ENCODE results near the gene SECISBP2L. TPM values are rescaled to one million over a fixed set of nuclear protein-coding genes. Genes with fewer than 3 reads are reported as not detected.
A peak's percentile ranks its signal among the peaks of the same experiment; 100 is the strongest.

The SECISBP2L gene
- total and polyA plus RNA-seq, 5 donors, result 9.1 to 36.9 (median 34.3) TPM

DNA sequence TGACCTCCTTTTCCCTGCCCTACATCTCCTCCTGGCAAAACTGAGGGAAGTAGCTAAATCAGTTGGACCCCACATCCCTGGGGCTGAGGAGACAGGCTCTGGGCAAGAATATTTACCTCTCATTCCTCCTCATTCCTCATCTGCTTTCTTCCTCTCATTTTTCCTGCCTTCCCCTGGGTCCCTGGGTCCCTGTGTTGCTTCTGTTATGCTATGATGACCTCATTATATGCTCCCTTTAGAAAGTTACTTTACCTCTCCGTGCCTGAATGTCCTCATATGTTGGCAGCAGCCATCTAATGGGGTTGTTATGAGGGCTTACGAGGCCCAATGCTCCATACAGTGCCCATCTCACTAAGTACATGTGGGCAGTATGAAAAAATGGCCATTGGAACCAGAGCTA, 81.3 kb downstream of the SECISBP2L start:
- H3K27me3 ChIP-seq (ENCODE audit: control insufficient read depth, insufficient read depth), result no peaks in the 10 kb centered on the region
- no peak overlapping the region for H3K4me3 ChIP-seq (ENCODE audit: low read length)
- no peaks in the 10 kb centered on the region for H3K9me3 ChIP-seq (ENCODE audit: control insufficient read depth, low read length)
- DNase-seq, result no peak
- H3K27ac ChIP-seq (ENCODE audit: low read length), result no peak overlapping the region
- intact Hi-C loops (cut with DNase I), result loop anchor here in 2 of 4 donors (5.0 to 10.0 kb wide), 2 partner anchors 88 to 100 kb away; partner anchors contain the start of gene EID1 (in 1 of the 2)
- WGBS, result 90% methylated on average over 2 of the region's 2 CpGs
- no peaks in the 10 kb centered on the region for H3K4me1 ChIP-seq (ENCODE audit: control insufficient read depth, insufficient read depth, low read length)
- ATAC-seq, result no peak

DNA sequence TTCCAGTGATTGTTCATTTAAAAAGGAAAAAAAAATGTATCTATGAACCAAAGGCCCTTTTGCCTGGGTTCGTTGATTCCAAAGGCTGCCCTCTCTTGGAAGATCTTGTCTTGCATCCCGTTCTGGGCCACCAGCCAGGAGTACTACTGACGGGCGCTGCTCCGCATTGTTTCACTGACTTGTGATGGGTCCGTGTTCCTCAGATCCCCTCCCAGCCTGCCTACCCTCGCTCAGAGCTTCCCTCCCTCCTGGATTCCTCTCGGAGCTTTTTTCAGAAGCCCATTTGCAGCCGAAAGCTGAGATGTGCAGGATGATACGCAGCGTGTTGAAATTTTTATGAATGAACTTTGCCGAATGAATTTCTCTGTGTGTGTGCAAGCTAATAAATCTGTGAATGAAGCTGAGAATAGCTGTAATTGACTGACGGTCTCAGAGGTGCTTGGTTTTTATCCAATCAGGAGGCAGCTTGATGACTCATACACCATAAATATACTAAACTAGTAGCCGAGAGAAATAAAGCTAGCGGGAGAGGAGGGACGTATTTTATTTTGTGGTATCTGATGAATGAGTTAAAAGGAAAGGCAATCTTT, 82.6 kb downstream of the SECISBP2L start, which contains the start of gene SHC4:
SHC4 (minus strand) TSS at position 396 of the 590 bp plus-strand sequence. CDS start 904 bp downstream, outside the sequence.
- Histone ChIP-seq H3K4me3 (ENCODE audit: low read length) (peak within 1 kb of the TSS; percentile 69), H3K9me3 (ENCODE audit: control insufficient read depth, low read length) (no peaks in the 10 kb centered on the region), H3K4me1 (ENCODE audit: control insufficient read depth, insufficient read depth, low read length) (no peaks in the 10 kb centered on the region), H3K27me3 (ENCODE audit: control insufficient read depth, insufficient read depth) (no peaks in the 10 kb centered on the region), H3K27ac (ENCODE audit: low read length) (peak within 1 kb of the TSS; percentile 37)
- DNase-seq, result peak; percentile 79 to 90 (median 81)
- WGBS, result under 1% methylated on average over 16 of the region's 16 CpGs
- intact Hi-C loops (cut with DNase I), result loop anchor here in 2 of 4 donors (5.0 to 10.0 kb wide), 2 partner anchors 86 to 99 kb away; partner anchors contain the start of gene EID1 (in 1 of the 2)
- ATAC-seq, result peak; percentile 80 to 86

- 7% methylated on average over 54 of the region's 54 CpGs for WGBS
- no peaks in the 10 kb centered on the region for H3K9me3 ChIP-seq (ENCODE audit: control insufficient read depth, low read length)
- intact Hi-C loops (cut with DNase I), result loop anchor here in 2 of 4 donors (5.0 to 10.0 kb wide), 2 partner anchors 86 to 98 kb away; partner anchors contain the start of gene EID1 (in 1 of the 2)
- no peaks in the 10 kb centered on the region for H3K4me1 ChIP-seq (ENCODE audit: control insufficient read depth, insufficient read depth, low read length)
- peak overlapping the region; percentile 69 for H3K4me3 ChIP-seq (ENCODE audit: low read length)
- peak overlapping the region; percentile 10 for H3K27ac ChIP-seq (ENCODE audit: low read length)
- DNase-seq (peak; percentile 45 to 82 (median 69)), ATAC-seq (peak; percentile 77 to 81)
- no peaks in the 10 kb centered on the region for H3K27me3 ChIP-seq (ENCODE audit: control insufficient read depth, insufficient read depth)
Measured at GRCh38 chr15:48962662-48963523, 83.4 kb downstream of the SECISBP2L start.

- H3K4me3 ChIP-seq (ENCODE audit: low read length), result no peak overlapping the region
- DNase-seq, result no peak
- no peaks in the 10 kb centered on the region for H3K9me3 ChIP-seq (ENCODE audit: control insufficient read depth, low read length)
- no peaks in the 10 kb centered on the region for H3K27me3 ChIP-seq (ENCODE audit: control insufficient read depth, insufficient read depth)
- no peak for ATAC-seq
- WGBS, result 86% methylated on average over 3 of the region's 3 CpGs
- intact Hi-C loops (cut with DNase I), result no loop called here
- H3K27ac ChIP-seq (ENCODE audit: low read length), result no peak overlapping the region
- no peaks in the 10 kb centered on the region for H3K4me1 ChIP-seq (ENCODE audit: control insufficient read depth, insufficient read depth, low read length)
Measured at GRCh38 chr15:48955967-48956366, 90.3 kb downstream of the SECISBP2L start.

DNA sequence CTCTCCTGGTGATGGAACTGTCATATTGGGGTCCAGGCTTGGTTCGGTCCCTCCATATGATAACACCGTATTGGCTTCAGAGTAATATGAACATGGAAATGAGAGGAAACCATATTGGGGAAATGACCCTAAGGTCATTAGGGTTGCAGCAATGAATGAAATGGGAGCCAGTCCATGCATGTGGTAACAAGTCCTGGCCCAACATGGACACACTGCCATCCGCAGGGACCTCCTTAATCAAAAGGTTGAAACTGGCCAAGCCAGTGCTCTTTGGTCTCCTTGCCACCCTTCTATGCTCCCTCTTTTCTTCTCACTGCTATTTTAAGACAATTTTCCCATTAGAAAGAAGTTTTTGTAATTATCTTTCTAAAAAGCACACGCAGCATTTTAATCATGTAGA, 90.9 kb downstream of the SECISBP2L start:
- no peak overlapping the region for H3K4me3 ChIP-seq (ENCODE audit: low read length)
- WGBS, result 90% methylated on average over 4 of the region's 4 CpGs
- H3K27ac ChIP-seq (ENCODE audit: low read length), result no peak overlapping the region
- H3K27me3 ChIP-seq (ENCODE audit: control insufficient read depth, insufficient read depth), result no peaks in the 10 kb centered on the region
- DNase-seq (no peak), ATAC-seq (no peak)
- intact Hi-C loops (cut with DNase I), result no loop called here
- no peaks in the 10 kb centered on the region for H3K9me3 ChIP-seq (ENCODE audit: control insufficient read depth, low read length)
- no peaks in the 10 kb centered on the region for H3K4me1 ChIP-seq (ENCODE audit: control insufficient read depth, insufficient read depth, low read length)

DNA sequence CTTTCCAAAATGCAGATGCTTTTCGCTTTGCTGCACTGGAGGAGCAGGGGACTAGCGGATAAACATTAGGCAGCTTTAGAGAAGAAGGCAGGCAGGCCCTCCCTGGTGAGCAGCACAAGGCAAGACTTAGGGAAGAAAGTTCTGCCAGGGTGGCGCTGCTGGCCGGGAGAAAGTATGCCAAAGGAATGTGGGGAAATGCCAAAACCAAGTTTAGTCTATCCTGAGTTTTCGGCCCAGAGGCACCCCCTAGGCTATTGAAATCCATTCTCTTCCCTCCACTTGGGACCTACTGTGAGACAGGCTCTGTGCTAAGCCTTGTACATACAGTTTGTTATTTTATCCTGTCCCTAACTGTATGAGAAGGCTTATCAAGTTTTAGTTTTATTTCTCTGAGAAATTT, 91.7 kb downstream of the SECISBP2L start:
- intact Hi-C loops (cut with DNase I), result no loop called here
- WGBS, result 61% methylated on average over 5 of the region's 5 CpGs
- Histone ChIP-seq H3K9me3 (ENCODE audit: control insufficient read depth, low read length) (no peaks in the 10 kb centered on the region), H3K4me1 (ENCODE audit: control insufficient read depth, insufficient read depth, low read length) (no peaks in the 10 kb centered on the region), H3K4me3 (ENCODE audit: low read length) (no peak overlapping the region), H3K27me3 (ENCODE audit: control insufficient read depth, insufficient read depth) (no peaks in the 10 kb centered on the region), H3K27ac (ENCODE audit: low read length) (no peak overlapping the region)
- DNase-seq, result peak in 1 of 3 donors; percentile 50
- ATAC-seq, result peak in 1 of 2 donors; percentile 70

DNA sequence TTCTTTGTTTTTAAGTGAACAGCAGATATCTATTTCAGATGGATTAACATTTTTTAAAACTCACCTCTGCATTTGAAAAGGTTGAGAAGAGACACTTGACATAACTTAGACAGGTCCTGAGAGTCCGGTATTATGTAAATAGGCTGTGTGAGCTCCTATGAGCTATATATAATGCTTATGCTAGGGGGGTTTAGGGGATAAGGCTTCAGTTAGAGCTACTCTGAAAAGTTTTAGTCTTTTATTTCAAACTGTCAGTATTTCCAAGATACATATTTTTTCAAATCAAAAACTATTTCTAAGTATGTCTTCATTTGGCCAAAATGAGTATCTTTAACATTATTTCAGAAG, 99.4 kb downstream of the SECISBP2L start:
- no peak for DNase-seq
- no peak for ATAC-seq
- H3K27me3 ChIP-seq (ENCODE audit: control insufficient read depth, insufficient read depth), result no peaks in the 10 kb centered on the region
- no peak overlapping the region for H3K4me3 ChIP-seq (ENCODE audit: low read length)
- H3K4me1 ChIP-seq (ENCODE audit: control insufficient read depth, insufficient read depth, low read length), result peaks cover 2% of the 10 kb centered on the region
- WGBS, result 58% methylated on average over 1 of the region's 1 CpG
- H3K27ac ChIP-seq (ENCODE audit: low read length), result peak overlapping the region; percentile 17
- no peaks in the 10 kb centered on the region for H3K9me3 ChIP-seq (ENCODE audit: control insufficient read depth, low read length)
- intact Hi-C loops (cut with DNase I), result no loop called here

GRCh38 chr15:48946074-48946839, 100.0 kb downstream of the SECISBP2L start:
- no peak for DNase-seq
- Histone ChIP-seq H3K4me1 (ENCODE audit: control insufficient read depth, insufficient read depth, low read length) (peaks cover 2% of the 10 kb centered on the region), H3K9me3 (ENCODE audit: control insufficient read depth, low read length) (no peaks in the 10 kb centered on the region), H3K4me3 (ENCODE audit: low read length) (no peak overlapping the region), H3K27ac (ENCODE audit: low read length) (peak overlapping the region; percentile 79), H3K27me3 (ENCODE audit: control insufficient read depth, insufficient read depth) (no peaks in the 10 kb centered on the region)
- intact Hi-C loops (cut with DNase I), result no loop called here
- 28% methylated on average over 5 of the region's 5 CpGs for WGBS
- ATAC-seq, result peak; percentile 80

- H3K27ac ChIP-seq (ENCODE audit: low read length), result no peak overlapping the region
- 71% methylated on average over 2 of the region's 2 CpGs for WGBS
- intact Hi-C loops (cut with DNase I), result no loop called here
Measured at GRCh38 chr15:48945386-48945785, 100.9 kb downstream of the SECISBP2L start.

DNA sequence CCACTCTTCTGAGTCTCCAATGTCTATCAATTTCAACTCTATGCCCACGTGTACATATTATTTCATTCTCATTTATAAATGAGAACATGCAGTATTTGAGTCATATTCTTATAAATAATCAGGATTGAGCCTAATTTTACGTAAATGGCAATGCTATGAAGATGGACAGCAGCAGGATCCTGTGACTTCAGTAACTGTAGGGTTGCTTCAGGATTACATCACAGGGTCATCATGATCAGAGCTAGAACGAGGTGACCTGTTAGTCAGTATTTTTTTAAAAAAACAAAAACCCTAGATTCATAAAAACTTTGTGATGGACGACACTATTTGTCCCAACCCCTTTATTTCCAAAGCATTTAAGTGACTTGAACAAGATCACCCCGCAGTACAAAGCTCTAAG, 104.3 kb downstream of the SECISBP2L start:
- Histone ChIP-seq H3K4me3 (ENCODE audit: low read length) (no peak overlapping the region), H3K4me1 (ENCODE audit: control insufficient read depth, insufficient read depth, low read length) (peaks cover 2% of the 10 kb centered on the region), H3K9me3 (ENCODE audit: control insufficient read depth, low read length) (no peaks in the 10 kb centered on the region), H3K27ac (ENCODE audit: low read length) (no peak overlapping the region), H3K27me3 (ENCODE audit: control insufficient read depth, insufficient read depth) (no peaks in the 10 kb centered on the region)
- DNase-seq (no peak), ATAC-seq (no peak)
- intact Hi-C loops (cut with DNase I), result no loop called here
- WGBS, result 77% methylated on average over 5 of the region's 5 CpGs

More at GRCh38 chr15:48945386-48945785, 100.9 kb downstream of the SECISBP2L start:
- peaks cover 2% of the 10 kb centered on the region for H3K4me1 ChIP-seq (ENCODE audit: control insufficient read depth, insufficient read depth, low read length)
- DNase-seq (no peak), ATAC-seq (peak; percentile 80 to 87)
- H3K27me3 ChIP-seq (ENCODE audit: control insufficient read depth, insufficient read depth), result no peaks in the 10 kb centered on the region
- H3K4me3 ChIP-seq (ENCODE audit: low read length), result no peak overlapping the region
- no peaks in the 10 kb centered on the region for H3K9me3 ChIP-seq (ENCODE audit: control insufficient read depth, low read length)
